NT2/D1 (cell line): Measurements from ENCODE around the gene CPOX.

Source experiments
- SUZ12 ChIP-seq: IDR thresholded peaks from 2 replicates; pipeline ENCODE4 v1.6.1; 2011; ENCODE audit not compliant: insufficient read length, insufficient read depth; ENCODE audit errors: extremely low read depth
- YY1 ChIP-seq: IDR thresholded peaks from 2 replicates; pipeline ENCODE4 v1.6.1; 2011; ENCODE audit not compliant: insufficient read length, insufficient read depth
- ZNF274 ChIP-seq: IDR thresholded peaks from 2 replicates; pipeline ENCODE4 v1.6.1; 2011; ENCODE audit warnings: mild to moderate bottlenecking, low read depth, low read length

GRCh38 chr3:98561727-98562521 is 31.5 kb downstream of the CPOX start:
- TF ChIP-seq YY1 (no peak), ZNF274 (no peak), SUZ12 (no peak)
